Stromal cell of bone marrow (primary cell): ENCODE data around the gene UVSSA.
A peak's percentile ranks its signal among the peaks of the same experiment; 100 is the strongest.

ENCODE experiments used
- DNase-seq: peaks from one replicate; pipeline ENCODE4 v3.0.0-alpha.2; 2012; ENCODE audit warnings: low read depth

UVSSA gene

GRCh38 chr4:1348746-1349145 is 1.7 kb downstream of the UVSSA start:
- DNase-seq = no peak

GRCh38 chr4:1349359-1350168 is 2.6 kb downstream of the UVSSA start:
- DNase-seq = no peak

- DNase-seq = no peak
Observed at GRCh38 chr4:1350169-1350520, 3.1 kb downstream of the UVSSA start.

GRCh38 chr4:1351854-1352566 is 5.0 kb downstream of the UVSSA start:
- peak; percentile 42 for DNase-seq

GRCh38 chr4:1352567-1352900 is 5.5 kb downstream of the UVSSA start:
- no peak for DNase-seq

- no peak for DNase-seq
Observed at GRCh38 chr4:1353186-1354055, 6.4 kb downstream of the UVSSA start.

- no peak for DNase-seq
Observed at GRCh38 chr4:1354136-1354982, 7.4 kb downstream of the UVSSA start.

- DNase-seq = no peak
Observed at GRCh38 chr4:1354983-1355275, 7.9 kb downstream of the UVSSA start.

- DNase-seq = no peak
Observed at GRCh38 chr4:1355378-1355777, 8.4 kb downstream of the UVSSA start.

GRCh38 chr4:1356181-1356998 is 9.4 kb downstream of the UVSSA start:
- DNase-seq = no peak

GRCh38 chr4:1357356-1358248 is 10.6 kb downstream of the UVSSA start:
- DNase-seq = no peak

- no peak for DNase-seq
Observed at GRCh38 chr4:1358421-1359143, 11.6 kb downstream of the UVSSA start.

- no peak for DNase-seq
Observed at GRCh38 chr4:1359144-1359501, 12.1 kb downstream of the UVSSA start.

- DNase-seq = no peak
Observed at GRCh38 chr4:1359976-1360375, 13.0 kb downstream of the UVSSA start.

- no peak for DNase-seq
Observed at GRCh38 chr4:1360423-1361283, 13.6 kb downstream of the UVSSA start.

GRCh38 chr4:1361431-1361830 is 14.4 kb downstream of the UVSSA start:
- no peak for DNase-seq

GRCh38 chr4:1362046-1362445 is 15.0 kb downstream of the UVSSA start:
- no peak for DNase-seq

GRCh38 chr4:1362521-1362920 is 15.5 kb downstream of the UVSSA start:
- DNase-seq = no peak

GRCh38 chr4:1363513-1363912 is 16.5 kb downstream of the UVSSA start:
- DNase-seq = no peak
